Tongue (tissue), 2 donors: ENCODE measurements around the gene TUBA3E. TPM values are rescaled to one million over a fixed set of nuclear protein-coding genes. Genes with fewer than 3 reads are reported as not detected.
A peak's percentile ranks its signal among the peaks of the same experiment; 100 is the strongest.
"Not testable (repeated sequence)": the region's sequence is repeated elsewhere in the genome, so short reads cannot be mapped to it uniquely, and the experiment has no call there.

Experiments
- DNase-seq: peaks from one replicate; pipeline ENCODE4 v3.0.0-alpha.2; 2015
- total RNA-seq: library from RNA; depleted of rRNA; stranded (reverse); fragments of >200 nt; gene quantifications from one replicate; pipeline ENCODE4 v1.2.3, GENCODE V29; 2014

TUBA3E gene
- not detected for total RNA-seq

DNA sequence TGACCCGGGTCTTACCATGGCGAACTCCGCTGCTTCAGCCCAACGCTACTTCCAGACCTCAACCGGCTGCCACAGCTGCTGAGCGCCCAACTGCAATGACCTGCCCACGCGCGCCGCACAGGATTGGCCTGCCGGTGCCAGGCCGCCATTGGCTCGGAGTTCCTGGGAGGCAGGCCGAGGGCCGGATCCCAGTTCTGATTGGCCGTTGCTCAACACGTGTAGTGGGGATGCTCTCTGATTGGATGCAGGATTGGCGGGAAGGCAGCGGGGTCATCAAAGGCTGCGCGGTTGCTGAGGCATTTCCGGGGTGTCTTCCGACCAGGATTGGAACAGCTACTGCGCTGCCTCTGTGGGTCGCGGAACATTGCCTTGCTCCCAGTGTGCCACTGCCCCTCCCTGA, at the start of gene TUBA3E:
Gene TUBA3E, minus strand, starts transcription at position 97 of the 400 bp plus-strand sequence. Its CDS starts 79 bp downstream, at position 18.
- no peak for DNase-seq

- DNase-seq, result no peak
These were observed 48.2 kb upstream of the TUBA3E start for GRCh38 chr2:130246430-130246829.

DNA sequence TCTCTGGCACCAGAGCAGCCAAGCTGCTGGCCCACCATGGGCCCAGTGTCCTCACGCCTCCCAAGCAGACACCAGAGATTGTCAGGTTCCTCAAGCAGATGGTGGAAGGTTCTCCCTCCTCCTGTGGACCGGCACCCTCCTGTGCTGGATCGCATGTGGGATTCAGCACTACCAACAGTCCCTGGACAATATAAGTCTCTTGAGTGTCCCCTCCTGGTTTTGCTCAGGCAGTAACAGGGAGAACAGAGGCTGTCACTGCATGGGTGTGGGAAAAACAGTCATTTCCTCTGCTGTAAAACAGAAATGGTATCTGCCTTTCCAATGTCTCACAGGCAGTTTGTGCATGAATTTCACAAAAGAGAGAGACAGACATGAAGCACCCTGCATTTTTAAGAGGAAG, 47.7 kb upstream of the TUBA3E start:
- DNase-seq, result no peak

DNA sequence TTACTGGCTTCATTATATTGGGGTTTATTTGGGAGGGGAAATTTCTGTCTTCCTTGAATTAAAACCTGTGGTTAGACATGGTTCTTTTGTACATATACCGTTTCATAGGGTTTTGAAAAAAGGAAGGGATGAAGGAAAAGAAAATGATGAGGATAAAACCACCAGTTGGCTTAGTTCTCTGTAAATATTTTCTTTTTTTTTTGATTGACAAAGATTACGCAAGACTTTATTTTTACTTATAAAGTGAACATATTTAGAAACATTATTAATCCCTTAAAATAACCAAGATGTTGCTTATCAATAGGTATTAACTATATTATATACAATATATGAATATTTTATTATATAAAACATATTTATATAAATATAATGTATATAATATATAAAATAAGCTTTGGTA, 45.1 kb upstream of the TUBA3E start:
- DNase-seq, result no peak

- no peak for DNase-seq
These were observed 42.9 kb upstream of the TUBA3E start for GRCh38 chr2:130241041-130241707.

GRCh38 chr2:130239581-130239980, 41.3 kb upstream of the TUBA3E start:
- DNase-seq, result not testable (repeated sequence)

DNA sequence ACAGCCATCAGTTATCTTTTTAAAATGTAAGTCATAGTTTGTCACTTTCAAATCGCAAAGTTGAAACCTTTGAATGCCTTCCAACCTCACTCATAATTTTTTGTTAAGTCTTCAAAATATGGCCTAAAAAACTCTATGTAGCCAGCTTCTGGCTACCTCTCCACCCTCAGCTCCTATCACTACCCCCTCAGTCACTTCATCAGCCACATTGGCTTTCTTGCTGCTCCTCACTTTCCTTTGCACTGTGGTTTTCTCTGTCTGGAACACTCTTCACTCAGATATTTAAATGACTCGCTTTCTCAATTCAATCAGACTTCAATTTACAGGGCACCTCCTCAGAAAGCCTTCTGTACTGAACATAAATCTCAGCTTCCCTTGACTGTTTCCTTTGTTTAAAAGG, 34.8 kb upstream of the TUBA3E start:
- not testable (repeated sequence) for DNase-seq

DNA sequence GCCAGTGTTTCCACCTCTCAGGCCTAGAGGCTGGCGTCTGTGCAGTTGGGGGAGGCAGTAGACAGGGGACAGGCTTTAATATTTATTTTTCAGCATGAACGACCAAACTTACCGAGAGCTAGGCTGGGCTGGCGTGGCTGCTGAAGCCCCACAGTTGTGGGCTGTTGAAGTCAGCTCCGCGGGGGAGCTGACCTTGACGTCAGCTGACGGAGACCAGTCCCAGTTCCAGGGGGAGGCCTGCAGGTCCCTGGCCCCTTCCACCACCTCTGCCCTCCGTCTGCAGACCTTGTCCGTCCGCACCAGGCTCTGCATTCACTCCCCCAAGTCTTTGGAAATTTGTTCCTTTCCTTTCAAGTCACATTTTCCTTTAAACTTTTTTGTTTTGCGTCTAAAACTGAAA, 33.4 kb upstream of the TUBA3E start:
- DNase-seq, result no peak

GRCh38 chr2:130230907-130231306, 32.7 kb upstream of the TUBA3E start:
- not testable (repeated sequence) for DNase-seq

DNA sequence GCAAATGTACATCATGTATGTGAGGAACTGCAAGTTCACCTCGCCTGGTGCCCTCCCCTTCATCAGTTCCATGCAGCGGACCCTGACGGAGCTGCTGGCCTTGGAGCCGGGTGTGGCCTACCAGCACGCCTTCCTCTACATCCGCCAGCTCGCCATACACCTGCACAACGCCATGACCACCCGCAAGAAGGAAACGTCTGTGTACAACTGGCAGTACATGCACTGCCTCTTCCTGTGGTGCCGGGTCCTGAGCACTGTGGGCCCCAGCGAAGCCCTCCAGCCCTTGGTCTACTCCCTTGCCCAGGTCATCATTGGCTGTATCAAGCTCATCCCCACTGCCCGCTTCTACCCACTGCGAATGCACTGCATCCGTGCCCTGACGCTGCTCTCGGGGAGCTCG, 32.1 kb upstream of the TUBA3E start:
- not testable (repeated sequence) for DNase-seq

- peak; percentile 58 for DNase-seq
These were observed 30.9 kb upstream of the TUBA3E start for GRCh38 chr2:130229161-130229510.

GRCh38 chr2:130228467-130229160, 30.4 kb upstream of the TUBA3E start:
- DNase-seq, result not testable (repeated sequence)

- not testable (repeated sequence) for DNase-seq
These were observed 29.8 kb upstream of the TUBA3E start for GRCh38 chr2:130228005-130228404.

DNA sequence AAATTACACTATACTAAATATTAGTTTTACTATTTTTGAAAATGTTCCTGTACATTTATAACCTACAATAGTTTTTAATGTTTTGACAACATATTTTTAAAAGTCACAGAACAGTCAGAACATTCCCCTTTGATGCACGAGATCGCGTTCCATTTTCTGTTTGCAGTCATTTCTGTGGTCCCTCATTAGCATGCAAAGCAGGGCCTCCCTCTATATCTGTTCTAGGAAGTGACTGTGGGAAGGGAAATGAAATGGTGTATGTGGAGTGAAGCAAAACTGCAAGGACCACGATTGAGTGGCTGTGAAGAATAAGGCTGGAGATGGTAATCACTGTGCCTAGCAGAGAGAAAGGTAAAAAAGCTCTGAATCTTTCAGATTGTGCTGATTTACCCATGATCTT, 24.3 kb upstream of the TUBA3E start:
- not testable (repeated sequence) for DNase-seq

- not testable (repeated sequence) for DNase-seq
These were observed 22.3 kb upstream of the TUBA3E start for GRCh38 chr2:130220505-130220904.

GRCh38 chr2:130219147-130219546, 20.9 kb upstream of the TUBA3E start:
- not testable (repeated sequence) for DNase-seq

DNA sequence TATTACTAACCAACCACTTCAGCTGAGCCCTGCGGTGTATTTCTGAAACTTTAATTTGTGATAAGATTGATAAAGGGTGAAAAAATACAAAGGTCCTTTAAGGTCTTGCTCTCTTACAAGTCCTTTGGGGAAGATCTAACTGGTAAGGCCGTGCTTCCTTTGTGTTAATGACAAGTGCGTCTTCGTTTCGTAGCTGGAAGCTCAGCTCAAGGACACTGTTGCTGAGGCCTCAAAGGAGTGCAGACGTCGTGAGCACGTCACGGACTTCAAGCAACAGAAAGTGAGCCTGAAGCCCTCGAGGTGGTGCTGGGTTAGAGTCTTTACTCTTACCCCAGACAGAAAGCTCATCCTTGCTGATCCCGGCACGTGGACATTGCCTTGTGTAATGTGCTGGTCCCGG, 8.8 kb upstream of the TUBA3E start:
- DNase-seq, result not testable (repeated sequence)

DNA sequence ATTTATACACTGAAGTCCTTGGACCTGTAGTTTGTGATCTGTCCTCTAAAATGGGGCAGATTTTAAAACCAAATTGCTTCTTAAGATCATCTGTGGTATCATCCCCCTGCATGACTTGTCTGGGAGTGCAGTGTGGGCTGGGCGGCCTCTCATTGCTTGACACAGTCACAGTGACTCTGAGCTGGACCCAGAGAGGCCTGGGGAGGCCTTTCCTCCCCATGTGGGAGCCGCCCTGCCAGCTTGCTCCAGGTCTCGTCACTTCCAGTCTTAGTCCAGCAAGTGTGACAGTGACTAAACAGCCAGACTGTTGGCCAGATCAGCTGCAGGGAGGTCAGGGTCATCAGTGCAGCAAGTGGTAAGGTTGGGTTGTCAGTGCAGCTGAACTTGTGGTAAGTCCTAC, 4.9 kb upstream of the TUBA3E start:
- DNase-seq, result not testable (repeated sequence)

DNA sequence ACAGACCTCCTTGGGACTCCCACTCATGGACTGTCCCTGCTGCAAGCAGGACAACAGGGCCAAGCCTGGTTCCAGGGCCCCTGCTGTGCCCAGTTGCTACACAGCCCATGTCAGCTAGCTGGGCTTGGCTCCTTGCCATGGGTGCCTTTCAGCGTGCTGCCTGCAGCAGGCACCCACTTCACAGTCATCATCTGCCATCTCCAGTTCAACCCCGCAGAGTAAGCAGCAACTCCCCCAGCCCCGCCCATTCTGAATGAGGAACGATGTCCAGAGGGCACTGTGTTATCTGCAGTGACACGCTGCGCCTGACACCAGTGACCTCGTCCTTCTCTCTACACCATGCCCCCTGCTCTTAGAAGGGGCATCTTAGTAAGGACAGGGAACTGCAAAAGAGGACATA, 4.3 kb upstream of the TUBA3E start:
- not testable (repeated sequence) for DNase-seq

DNA sequence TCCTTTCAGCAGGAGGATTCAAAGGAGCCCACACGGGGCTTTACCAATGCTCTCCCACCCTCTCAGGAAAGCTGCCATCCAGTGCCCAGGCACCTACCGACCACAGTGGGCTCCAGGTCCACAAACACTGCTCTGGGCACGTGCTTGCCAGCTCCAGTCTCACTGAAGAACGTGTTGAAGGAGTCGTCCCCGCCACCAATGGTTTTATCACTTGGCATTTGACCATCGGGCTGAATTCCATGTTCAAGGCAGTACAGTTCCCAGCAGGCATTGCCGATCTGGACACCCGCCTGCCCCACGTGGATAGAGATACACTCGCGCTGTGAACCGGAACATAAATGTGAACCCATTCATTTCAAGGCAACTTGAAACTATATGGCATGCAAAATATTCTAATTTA, 2.2 kb downstream of the TUBA3E start:
- not testable (repeated sequence) for DNase-seq

DNA sequence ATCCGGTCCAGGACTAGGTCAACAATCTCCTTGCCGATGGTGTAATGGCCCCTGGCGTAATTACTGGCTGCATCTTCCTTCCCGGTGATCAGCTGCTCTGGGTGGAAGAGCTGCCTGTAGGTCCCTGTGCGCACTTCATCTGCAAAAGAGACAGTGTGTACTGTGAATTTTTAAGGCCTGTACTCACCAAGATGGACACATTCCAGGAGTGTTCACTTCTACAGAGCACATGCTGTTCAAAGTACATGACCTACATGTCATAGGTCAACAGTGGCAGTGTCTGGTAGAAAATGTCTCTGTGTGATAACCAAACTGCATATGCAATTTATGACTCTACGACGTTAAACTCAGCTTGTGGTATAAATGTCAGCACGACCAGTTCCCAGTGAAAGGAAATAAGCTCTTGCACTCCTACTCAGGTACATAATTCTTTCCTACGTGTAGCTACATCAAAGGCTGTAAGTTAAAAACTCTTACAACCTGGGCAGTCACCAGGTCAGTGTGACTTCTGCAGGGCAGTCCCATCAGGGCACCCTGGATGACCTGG, 3.1 kb downstream of the TUBA3E start:
- not testable (repeated sequence) for DNase-seq

- DNase-seq, result not testable (repeated sequence)
These were observed 4.4 kb downstream of the TUBA3E start for GRCh38 chr2:130193824-130194223.

DNA sequence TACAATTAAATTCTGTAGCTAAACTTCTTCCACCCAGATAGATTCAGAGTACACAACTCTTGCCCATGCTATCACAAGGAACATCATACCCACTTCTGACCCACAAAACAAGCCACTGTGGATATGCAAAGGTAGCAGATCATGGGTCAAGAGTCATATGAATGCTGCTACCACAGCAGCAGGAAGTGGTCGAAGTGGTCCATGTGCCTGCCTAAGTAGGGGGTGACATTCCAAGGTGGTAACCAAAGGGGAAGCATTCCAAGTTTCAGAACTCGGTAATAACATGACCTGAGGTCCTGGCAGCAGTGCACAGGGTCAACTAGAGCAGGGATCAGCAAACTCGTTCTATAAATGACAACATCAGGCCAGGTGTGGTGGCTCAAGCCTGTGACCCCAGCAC, 5.8 kb downstream of the TUBA3E start:
- DNase-seq, result not testable (repeated sequence)

GRCh38 chr2:130191319-130191718, 6.9 kb downstream of the TUBA3E start:
- not testable (repeated sequence) for DNase-seq
